ENCODE data around the gene HIVEP2. TPM values are rescaled to one million over a fixed set of nuclear protein-coding genes. Genes with fewer than 3 reads are reported as not detected.

Gene HIVEP2
- total and polyA plus RNA-seq, 2 of the 4 experiments (the other 2 are of a cell fraction): 4.3 to 11.3 TPM

DNA sequence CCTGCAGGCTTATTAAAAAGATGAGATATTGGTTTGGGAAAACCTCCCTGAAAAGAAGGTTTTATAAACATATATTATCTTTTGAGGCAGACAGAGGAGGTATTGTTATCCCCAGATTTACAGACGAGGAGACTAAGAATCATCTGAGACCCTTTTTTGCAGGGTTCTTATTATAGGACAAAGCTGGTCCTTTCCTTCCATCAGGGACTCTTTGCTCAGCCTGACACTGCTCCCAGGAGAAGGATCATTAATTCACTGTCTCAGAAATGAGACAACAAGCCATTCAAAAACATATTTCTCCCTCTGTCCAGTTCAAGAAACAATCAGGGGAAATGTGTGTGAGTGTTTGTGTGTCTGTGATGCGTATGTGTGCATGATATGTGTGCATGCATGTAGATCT is 33.5 kb downstream of the HIVEP2 start:
- H3K9ac ChIP-seq (ENCODE audit: low read depth, low read length): no peak overlapping the region
- H3K27ac ChIP-seq (ENCODE audit: insufficient read depth, low read length): no peak overlapping the region
- no peak for TF ChIP-seq RCOR1 (IDR thresholded peaks at IDR 0.05; ENCODE audit: insufficient replicate concordance, low read length)
- no peak for TF ChIP-seq MAZ (IDR thresholded peaks at IDR 0.05; ENCODE audit: borderline replicate concordance, low read depth, low read length)
- TF ChIP-seq, protein P1, sequence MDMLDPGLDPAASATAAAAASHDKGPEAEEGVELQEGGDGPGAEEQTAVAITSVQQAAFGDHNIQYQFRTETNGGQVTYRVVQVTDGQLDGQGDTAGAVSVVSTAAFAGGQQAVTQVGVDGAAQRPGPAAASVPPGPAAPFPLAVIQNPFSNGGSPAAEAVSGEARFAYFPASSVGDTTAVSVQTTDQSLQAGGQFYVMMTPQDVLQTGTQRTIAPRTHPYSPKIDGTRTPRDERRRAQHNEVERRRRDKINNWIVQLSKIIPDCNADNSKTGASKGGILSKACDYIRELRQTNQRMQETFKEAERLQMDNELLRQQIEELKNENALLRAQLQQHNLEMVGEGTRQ (IDR thresholded peaks at IDR 0.05; ENCODE audit: low read depth, low read length): no peak
- TF ChIP-seq BHLHE40 (IDR thresholded peaks at IDR 0.05; ENCODE audit: low read depth, low read length): no peak
- TF ChIP-seq, protein P2, sequence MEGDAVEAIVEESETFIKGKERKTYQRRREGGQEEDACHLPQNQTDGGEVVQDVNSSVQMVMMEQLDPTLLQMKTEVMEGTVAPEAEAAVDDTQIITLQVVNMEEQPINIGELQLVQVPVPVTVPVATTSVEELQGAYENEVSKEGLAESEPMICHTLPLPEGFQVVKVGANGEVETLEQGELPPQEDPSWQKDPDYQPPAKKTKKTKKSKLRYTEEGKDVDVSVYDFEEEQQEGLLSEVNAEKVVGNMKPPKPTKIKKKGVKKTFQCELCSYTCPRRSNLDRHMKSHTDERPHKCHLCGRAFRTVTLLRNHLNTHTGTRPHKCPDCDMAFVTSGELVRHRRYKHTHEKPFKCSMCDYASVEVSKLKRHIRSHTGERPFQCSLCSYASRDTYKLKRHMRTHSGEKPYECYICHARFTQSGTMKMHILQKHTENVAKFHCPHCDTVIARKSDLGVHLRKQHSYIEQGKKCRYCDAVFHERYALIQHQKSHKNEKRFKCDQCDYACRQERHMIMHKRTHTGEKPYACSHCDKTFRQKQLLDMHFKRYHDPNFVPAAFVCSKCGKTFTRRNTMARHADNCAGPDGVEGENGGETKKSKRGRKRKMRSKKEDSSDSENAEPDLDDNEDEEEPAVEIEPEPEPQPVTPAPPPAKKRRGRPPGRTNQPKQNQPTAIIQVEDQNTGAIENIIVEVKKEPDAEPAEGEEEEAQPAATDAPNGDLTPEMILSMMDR (conservative IDR thresholded peaks at IDR 0.05; ENCODE audit: low read depth, low read length): no peak
- TF ChIP-seq MXI1 (IDR thresholded peaks at IDR 0.05; ENCODE audit: borderline replicate concordance, low read depth, low read length): no peak
- no peak for TF ChIP-seq POLR2A (IDR thresholded peaks at IDR 0.05; ENCODE audit: low read depth, low read length)
- TF ChIP-seq SMC3 (IDR thresholded peaks at IDR 0.05; ENCODE audit: low read depth, low read length): no peak
- TF ChIP-seq MAFK (IDR thresholded peaks at IDR 0.05; ENCODE audit: low read depth, low read length): no peak
- TF ChIP-seq RAD21 (IDR thresholded peaks at IDR 0.05; ENCODE audit: low read length): no peak
- TF ChIP-seq CHD1 (IDR thresholded peaks at IDR 0.05; ENCODE audit: low read depth, low read length): no peak
- TF ChIP-seq, protein P3, sequence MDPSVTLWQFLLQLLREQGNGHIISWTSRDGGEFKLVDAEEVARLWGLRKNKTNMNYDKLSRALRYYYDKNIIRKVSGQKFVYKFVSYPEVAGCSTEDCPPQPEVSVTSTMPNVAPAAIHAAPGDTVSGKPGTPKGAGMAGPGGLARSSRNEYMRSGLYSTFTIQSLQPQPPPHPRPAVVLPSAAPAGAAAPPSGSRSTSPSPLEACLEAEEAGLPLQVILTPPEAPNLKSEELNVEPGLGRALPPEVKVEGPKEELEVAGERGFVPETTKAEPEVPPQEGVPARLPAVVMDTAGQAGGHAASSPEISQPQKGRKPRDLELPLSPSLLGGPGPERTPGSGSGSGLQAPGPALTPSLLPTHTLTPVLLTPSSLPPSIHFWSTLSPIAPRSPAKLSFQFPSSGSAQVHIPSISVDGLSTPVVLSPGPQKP (IDR thresholded peaks at IDR 0.05; ENCODE audit: borderline replicate concordance, low read depth, low read length): no peak
- no peak for TF ChIP-seq FOS (IDR thresholded peaks at IDR 0.05; ENCODE audit: low read depth, low read length)
- no peak for TF ChIP-seq RFX5 (IDR thresholded peaks at IDR 0.05; ENCODE audit: low read depth, low read length)
- TF ChIP-seq NFE2L2 (IDR thresholded peaks at IDR 0.05; ENCODE audit: low read depth, low read length): no peak
- no peak overlapping the region for H2AK9ac ChIP-seq (replicated peaks; ENCODE audit: low read depth, low read length, poor library complexity)
- H2BK20ac ChIP-seq (ENCODE audit: low read depth, low read length): no peak overlapping the region
- no CpG with 5 or more reads among the region's 2 CpGs for WGBS, 2 experiments (ENCODE audit: extremely low coverage in 2 of 2, insufficient read length in 1 of 2)
- intact Hi-C loops (cut with micrococcal nuclease): no loop called here
- H3K9me3 ChIP-seq (ENCODE audit: control insufficient read depth, insufficient read depth, low read length): no peaks in the 10 kb centered on the region
- no peak for ATAC-seq (ENCODE audit: low read depth)
- no peak overlapping the region for H3K23ac ChIP-seq (ENCODE audit: low read depth, low read length)
- H2BK15ac ChIP-seq (ENCODE audit: low read depth, low read length): no peak overlapping the region
- H4K8ac ChIP-seq (ENCODE audit: low read depth in 2 of 2, low read length in 2 of 2): no peak overlapping the region
- no peak overlapping the region for H2BK120ac ChIP-seq (ENCODE audit: low read depth, low read length)
- no peak overlapping the region for H3K14ac ChIP-seq (replicated peaks; ENCODE audit: low read depth, low read length)
- H2AFZ ChIP-seq (replicated peaks; ENCODE audit: low read length, poor library complexity): no peak overlapping the region
- H3K27me3 ChIP-seq (ENCODE audit: control insufficient read depth, insufficient read depth, low read length): no peaks in the 10 kb centered on the region
- H4K91ac ChIP-seq (ENCODE audit: insufficient read depth, low read depth, low read length): no peak overlapping the region
- BruUV-seq (replicated peaks): no TSS peak
- no peak overlapping the region for H3K4me3 ChIP-seq (ENCODE audit: insufficient read depth, low read depth, low read length)
- no peak overlapping the region for H3K4ac ChIP-seq (ENCODE audit: low read depth, low read length)
- DNase-seq: no peak
- H3K79me1 ChIP-seq (ENCODE audit: low read depth in 1 of 2, low read length in 2 of 2): peaks cover 34 to 71% of the 10 kb centered on the region in 2 experiments
- dilution Hi-C loops (cut with HindIII; ENCODE audit: low sequenced_read_pairs, unreplicated experiment): no loop called here
- ChIA-PET POLR2A (ENCODE audit: unreplicated experiment) (no interaction called here), CTCF (no interaction called here)
- in situ Hi-C loops (cut with MboI; ENCODE audit: low sequenced_read_pairs): no loop called here
- no peak overlapping the region for H2BK5ac ChIP-seq (ENCODE audit: low read depth, low read length, poor library complexity, severe bottlenecking)
- H3K56ac ChIP-seq (ENCODE audit: extremely low read depth, insufficient read depth, low read length): no peak overlapping the region
- no peak overlapping the region for H4K5ac ChIP-seq (ENCODE audit: low read depth, low read length)
- no peak overlapping the region for H3K4me2 ChIP-seq (ENCODE audit: low read depth, low read length)
- peaks cover 2% of the 10 kb centered on the region; the same call in 1 of the 2 replicates for H3K36me3 ChIP-seq (ENCODE audit: control insufficient read depth, insufficient read depth, low read length)
- no peaks in the 10 kb centered on the region for H4K20me1 ChIP-seq (ENCODE audit: insufficient read depth, low read length)
- no peaks in the 10 kb centered on the region; the same call in none of the 2 replicates for H3K4me1 ChIP-seq (ENCODE audit: control insufficient read depth, insufficient read depth, low read length)
- no peak overlapping the region for H2AK5ac ChIP-seq (ENCODE audit: low read depth, low read length)
- H3K18ac ChIP-seq (ENCODE audit: low read depth, low read length): no peak overlapping the region
- H3K9me1 ChIP-seq (ENCODE audit: insufficient read depth, low read length): peaks cover 3% of the 10 kb centered on the region; the same call in 1 of the 2 replicates
